SH-SY5Y (cell line): ENCODE results near the gene ENOX1.

ENCODE experiments used
- GATA2 ChIP-seq: IDR thresholded peaks from 2 replicates; pipeline ENCODE4 v1.6.1; 2011; ENCODE audit warnings: mild to moderate bottlenecking, low read depth, low read length
- GATA3 ChIP-seq: IDR thresholded peaks from 2 replicates; pipeline ENCODE4 v1.6.1; 2011; ENCODE audit warnings: low read depth, mild to moderate bottlenecking, low read length, moderate library complexity

The ENOX1 gene

DNA sequence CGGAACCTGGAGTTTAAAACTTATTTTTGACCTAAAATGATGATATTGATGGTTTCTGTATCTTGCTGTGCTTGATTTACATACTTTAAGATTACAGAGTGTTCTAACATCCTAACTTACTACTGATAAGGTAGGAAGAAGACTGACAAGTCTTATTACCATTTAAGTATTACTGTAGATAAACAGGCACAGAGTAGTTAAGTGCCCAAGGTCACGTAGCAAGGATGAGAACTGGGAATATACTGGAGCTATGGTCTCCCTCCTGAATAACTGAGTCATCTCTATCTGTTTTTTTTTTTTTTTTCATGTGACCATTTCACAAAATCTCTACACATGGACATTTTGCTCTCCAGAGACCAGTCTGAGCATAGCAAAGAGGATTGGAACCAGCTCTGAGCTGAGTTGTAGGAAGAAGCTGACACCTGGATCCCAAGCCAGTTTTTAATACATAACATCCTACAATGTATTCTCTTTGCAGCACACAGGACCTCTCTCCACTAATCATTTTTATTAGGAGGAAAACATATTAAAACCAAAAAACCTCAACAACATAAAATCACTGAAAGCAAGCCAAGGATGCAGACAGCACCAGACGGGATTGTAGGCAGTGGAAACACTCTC is 589.9 kb downstream of the ENOX1 start:
- TF ChIP-seq GATA3 (no peak), GATA2 (no peak)

DNA sequence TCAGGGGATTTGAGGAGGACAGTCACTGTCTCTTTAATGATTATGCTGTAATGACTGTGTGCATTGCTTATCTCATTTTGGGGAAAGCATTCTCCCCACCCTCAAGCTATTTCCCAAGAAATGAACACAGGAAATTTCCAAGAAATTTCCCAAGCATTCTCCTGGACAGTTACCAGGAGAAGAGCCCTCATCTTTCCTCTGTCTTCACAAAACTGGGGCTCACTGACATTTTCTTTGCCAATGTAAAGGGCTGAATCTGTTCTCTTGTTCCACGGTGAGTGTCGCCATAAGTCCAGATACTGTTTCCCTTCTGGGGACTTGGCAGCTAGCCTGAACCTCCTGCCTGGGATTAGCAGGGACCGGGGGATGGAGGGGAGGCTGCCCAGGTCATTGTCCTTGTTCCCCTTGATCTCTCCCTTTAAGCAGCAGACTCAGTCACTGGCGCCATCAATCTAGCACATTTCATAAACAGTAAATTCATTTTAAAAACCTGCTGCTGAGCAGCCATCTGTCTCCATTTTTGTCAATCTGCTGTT is 590.6 kb downstream of the ENOX1 start:
- TF ChIP-seq GATA2 = no peak
- no peak for TF ChIP-seq GATA3

DNA sequence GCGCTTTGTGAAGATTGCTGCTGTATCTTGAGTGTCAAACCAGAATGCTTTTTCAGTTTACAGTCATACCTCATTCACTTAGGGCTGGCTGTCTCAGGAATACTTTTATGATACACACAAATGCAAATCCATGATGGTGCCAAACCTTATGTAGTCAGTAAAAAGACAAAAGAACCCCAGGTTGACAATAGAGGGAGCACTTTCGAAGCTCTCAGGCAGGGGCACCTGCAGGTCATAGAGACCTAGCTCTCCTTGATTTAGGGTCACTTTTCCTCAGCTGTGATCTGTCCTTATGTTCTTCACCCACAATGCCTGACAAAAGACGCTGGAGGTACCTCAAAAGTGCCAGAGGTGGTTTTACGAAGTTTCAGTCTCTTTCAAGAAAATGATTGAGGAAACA is 591.2 kb downstream of the ENOX1 start:
- no peak for TF ChIP-seq GATA2
- no peak for TF ChIP-seq GATA3

DNA sequence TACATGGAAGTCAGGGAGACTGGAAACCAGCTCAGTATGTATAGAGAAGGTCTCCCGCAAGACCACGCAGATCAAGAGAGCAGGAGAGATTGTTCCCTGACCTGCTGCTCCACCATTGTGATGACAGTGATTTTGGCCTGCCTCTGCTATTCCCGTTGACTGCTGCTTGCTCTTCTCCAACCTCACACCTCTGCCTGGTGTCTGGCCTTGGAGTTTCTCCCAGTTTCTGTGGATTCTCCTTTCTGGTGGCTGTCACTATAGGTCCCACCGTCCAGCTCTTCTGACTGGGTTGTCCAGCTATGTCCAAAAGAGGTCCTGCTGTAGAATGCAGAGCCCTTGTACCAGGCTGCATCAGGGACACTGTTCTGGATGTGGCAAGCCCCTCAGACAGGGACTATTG is 591.7 kb downstream of the ENOX1 start:
- TF ChIP-seq GATA2 (no peak), GATA3 (no peak)

DNA sequence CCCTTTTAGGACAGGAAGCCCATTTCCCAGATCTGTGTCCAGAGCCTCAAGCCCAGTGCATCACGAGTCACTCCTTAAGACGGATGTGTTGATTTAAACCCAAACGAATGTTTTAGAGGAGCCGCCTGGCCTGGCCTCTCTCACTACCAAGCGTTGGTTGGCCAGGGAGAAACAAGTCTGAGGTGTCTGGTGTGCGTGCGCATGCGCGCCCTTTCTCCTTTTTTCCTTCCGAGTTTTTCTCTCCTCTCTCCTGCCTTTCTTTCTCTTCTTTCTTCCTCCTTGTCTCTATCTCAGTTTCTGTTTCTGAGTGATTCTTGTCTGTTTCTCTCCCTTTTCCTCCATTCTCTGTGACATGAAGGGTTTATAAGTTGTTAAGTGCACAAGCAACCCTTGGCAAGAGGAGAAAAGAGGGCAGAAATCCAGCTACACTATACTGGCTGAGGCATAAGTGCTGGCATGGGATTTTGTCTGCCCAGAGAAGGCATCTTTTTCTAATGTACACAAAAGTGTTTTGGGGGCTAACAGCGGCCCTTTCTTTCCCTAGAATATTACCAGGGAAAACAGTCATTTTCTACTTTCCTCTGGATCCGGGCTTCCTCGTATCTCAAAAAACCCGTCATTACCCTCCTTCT is 592.9 kb downstream of the ENOX1 start:
- TF ChIP-seq GATA3 (no peak), GATA2 (no peak)

DNA sequence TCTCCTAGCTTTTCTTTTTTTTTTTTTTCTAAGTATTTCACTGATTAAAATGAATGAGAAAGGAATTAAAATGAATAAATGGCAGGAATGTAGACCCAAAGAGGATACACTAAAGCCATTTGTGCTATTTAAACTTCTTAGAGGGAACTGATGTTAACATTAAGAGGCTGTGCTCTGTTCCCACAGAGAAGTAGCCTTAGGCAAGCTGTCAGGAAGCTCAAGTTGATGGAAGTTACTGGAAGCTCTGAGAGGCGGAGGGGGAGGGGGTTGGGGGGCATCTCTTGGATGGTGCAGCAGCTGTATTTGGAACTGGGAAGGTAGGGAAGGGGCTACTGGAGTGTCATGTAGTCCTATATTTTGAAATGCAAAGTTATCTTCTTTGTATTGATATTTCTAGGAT is 595.2 kb downstream of the ENOX1 start:
- TF ChIP-seq GATA3 = no peak
- no peak for TF ChIP-seq GATA2

DNA sequence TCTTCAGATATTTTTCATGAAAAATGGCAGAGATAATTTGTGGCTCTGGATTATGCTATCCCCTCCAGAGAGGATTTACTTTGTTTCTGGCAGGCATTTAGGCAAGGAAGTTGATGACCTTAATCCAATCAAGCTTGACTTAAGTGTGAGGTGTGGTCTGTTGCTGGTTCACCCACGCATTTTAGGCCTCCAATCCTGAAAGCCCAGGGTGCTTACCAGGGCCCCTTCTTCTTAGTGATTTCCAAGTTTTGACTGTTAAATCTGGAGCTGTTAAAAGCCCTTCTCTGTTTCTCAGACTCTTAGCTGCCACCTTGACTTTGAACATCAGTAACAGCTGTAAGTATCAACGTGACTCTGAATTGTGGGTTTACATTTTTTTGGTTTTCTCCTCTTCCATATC is 601.5 kb downstream of the ENOX1 start:
- TF ChIP-seq GATA2 (no peak), GATA3 (no peak)

DNA sequence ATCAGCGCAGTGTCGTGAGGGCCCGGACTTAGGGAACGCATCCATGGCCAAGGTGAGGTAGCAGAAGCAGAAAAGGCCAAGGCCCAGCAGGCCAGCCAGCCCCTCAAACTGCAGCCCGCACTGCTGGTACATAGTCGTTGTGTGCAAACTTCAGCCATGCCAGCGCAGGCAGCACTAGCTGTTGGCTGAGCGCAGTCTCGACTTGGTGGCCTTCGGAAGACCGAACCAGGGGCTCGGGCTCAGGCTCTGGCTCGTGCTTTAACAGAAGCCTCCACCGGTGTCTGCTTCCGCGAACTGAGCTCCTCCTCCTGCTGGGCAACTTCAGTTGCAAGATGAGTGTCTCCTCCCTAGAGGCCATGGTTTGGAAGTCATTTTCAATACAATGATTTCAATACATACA is 605.9 kb downstream of the ENOX1 start:
- no peak for TF ChIP-seq GATA3

DNA sequence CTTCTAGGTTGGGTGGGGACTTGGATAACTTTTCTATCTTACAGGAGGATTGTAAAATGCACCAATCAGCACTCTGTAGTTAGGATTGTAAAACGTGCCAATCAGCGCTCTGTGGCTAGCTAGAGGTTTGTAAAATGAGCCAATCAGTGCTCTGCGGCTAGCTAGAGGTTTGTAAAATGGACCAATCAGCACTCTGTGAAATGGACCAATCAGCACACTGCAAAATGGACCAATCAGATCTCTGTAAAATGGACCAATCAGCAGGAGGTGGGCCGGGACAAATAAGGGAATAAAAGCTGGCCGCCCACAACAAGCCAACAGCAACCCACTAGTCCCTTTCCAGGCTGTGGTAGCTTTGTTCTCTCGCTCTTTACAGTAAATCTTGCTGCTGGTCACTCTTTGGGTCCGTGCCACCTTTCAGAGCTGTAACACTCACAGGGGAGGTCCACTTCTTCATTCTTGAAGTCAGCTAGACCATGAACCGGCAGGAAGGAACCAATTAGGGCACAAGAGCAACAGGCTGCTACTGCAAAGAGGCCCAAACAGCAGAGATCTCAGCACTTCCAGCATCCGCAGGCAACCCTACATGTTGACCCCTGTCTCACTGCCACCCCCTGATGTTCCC is 606.6 kb downstream of the ENOX1 start:
- TF ChIP-seq GATA2 = no peak
- no peak for TF ChIP-seq GATA3

DNA sequence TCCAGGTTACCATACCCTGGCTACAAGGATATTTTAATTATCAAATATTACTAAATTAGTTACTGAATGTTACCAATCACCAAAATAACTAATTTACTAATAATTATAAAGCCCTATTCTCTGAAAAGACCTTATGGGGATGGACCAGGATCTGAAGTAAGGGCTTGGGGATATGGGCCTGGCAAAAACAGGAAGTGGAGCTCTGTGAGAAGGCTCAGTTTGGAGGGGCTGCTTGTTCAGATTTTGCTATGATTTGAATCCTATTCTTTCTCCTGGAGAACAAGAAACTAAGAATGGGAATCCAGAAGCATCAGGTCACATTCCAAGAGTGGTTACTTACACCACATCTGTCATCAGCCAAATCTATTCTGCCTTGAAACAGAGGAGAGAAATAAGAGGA is 615.3 kb downstream of the ENOX1 start:
- no peak for TF ChIP-seq GATA2
- no peak for TF ChIP-seq GATA3

DNA sequence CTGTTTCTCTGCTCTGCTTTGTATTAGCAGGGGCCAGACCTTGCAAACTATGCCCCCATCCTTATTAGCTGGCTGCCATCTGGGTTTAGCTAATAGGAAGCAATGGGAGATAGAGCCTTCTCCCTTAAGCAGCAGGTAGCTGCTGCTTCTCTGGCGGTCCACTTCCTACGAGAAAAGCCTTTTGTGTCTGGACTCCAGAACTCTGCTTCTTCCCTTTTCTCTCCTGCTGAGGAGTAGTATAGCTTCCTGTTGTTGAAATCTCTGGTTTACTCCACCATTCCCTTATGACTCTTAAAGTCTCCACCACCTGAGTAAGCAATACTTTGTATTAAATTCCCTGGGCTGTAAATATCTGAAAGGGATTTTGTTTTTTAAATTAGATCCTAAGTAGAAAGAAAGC is 616.3 kb downstream of the ENOX1 start:
- no peak for TF ChIP-seq GATA2
- TF ChIP-seq GATA3 = no peak

DNA sequence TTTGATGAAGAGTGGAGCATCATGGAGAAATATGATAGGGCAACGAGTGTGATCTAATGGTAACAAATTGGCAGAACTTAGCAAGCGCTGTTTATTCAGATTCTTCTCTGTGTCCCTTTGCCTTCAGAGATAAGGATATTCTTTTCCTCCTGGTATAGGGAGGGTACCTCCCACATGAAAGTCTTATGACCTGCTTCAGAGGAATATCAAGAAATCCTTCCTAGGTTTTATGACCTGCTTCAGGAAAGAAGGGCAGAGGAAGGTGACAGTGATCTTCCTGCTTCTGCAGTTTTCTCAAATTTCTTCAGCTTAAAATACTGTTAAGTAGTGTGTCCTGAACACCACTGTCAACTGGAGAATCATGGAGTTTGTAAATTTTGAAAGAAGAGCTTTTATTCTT is 619.0 kb downstream of the ENOX1 start:
- no peak for TF ChIP-seq GATA3
- no peak for TF ChIP-seq GATA2

DNA sequence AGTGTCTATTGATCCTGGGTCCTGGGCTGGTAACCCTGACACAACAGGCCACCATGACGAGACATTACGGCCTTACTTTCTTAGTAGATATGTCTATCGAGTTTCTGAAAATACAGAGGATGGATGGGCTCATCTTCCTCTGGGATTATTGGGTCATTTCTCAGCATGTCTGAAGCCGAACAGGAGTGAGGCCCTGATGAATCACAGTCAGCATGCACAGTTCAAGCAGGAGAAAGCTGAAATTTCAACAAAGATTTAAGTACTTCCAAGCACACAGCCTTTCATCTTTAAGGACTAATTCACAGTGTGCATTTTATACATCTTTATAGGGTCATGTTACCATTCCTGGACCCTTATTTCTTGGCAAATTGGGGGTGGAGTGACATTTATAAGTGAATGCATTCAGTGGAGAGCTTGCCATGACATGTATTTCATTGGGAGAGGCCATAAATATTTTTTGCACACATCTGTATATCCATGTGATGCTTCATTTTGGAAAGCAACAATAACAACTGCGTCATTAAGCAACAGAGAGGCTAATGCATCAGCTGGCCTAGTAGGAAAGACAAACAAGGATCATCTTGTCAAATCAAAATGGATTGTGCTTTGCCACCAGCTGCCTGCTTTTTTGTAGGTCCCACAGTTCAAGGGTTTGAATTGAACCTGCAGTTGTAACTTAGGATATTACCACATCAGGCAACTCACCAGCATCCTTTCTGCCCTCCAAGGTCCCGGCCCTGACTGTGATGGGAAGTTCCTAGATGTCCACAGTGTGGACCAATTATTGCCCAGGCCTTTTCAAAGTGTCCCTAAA is 619.9 kb downstream of the ENOX1 start:
- no peak for TF ChIP-seq GATA2
- no peak for TF ChIP-seq GATA3
